Thyroid gland (tissue), 4 donors: Measurements from ENCODE around the gene ADCY1.

ENCODE experiments used
- CTCF ChIP-seq, 6 experiments: fragments of 200-600 bp in 3 of 6; fragments of 450-650 bp in 3 of 6; sonication (generic) in 3 of 6; IDR thresholded peaks; one replicate each; pipeline ENCODE4 v1.5.1; 2016 to 2019; ENCODE audit warnings: antibody characterized with exemption in 6 of 6, mild to moderate bottlenecking in 2 of 6, inconsistent platforms in 1 of 6, moderate library complexity in 1 of 6
- POLR2A ChIP-seq, 2 donors: fragments of 450-650 bp; IDR thresholded peaks; one replicate each; pipeline ENCODE4 v1.6.1; 2017; ENCODE audit warnings: antibody characterized with exemption in 2 of 2, mild to moderate bottlenecking in 2 of 2, moderate library complexity in 1 of 2

GRCh38 chr7:45642044-45642443, 67.9 kb downstream of the ADCY1 start:
- TF ChIP-seq CTCF (IDR thresholded peaks at IDR 0.05) (no peak), POLR2A (IDR thresholded peaks at IDR 0.05) (no peak)
